Heart left ventricle (tissue), 16 donors: ENCODE data around the gene ZBTB7B. TPM values are rescaled to one million over a fixed set of nuclear protein-coding genes. Genes with fewer than 3 reads are reported as not detected.
A peak's percentile ranks its signal among the peaks of the same experiment; 100 is the strongest.

Source experiments
- ATAC-seq, 4 donors: fragments of 200-7000 bp; cut with Tn5 transposase; one replicate each; pipeline ENCODE4 v1.9.1; 2020 to 2022; ENCODE audit warnings: moderate library complexity in 4 of 4, mild to moderate bottlenecking in 3 of 4, moderate number of reproducible peaks in 1 of 4
- DNase-seq, 5 donors: peaks; one replicate each; pipeline ENCODE4 v3.0.0-alpha.2; 2020
- H3K27ac ChIP-seq, 12 donors: fragments of 200-600 bp; sonication (generic) in 4 of 12; one replicate each; pipeline versions ENCODE4 v1.5.0 to v1.8.0; 2016 to 2022; ENCODE audit warnings: mild to moderate bottlenecking in 2 of 12
- H3K27me3 ChIP-seq, 9 donors: fragments of 200-600 bp; sonication (generic) in 2 of 9; one replicate each; pipeline versions ENCODE4 v1.5.1 to v1.8.0; 2016 to 2022; ENCODE audit warnings: mild to moderate bottlenecking in 3 of 9
- H3K36me3 ChIP-seq, 9 donors: fragments of 200-600 bp; sonication (generic) in 2 of 9; one replicate each; pipeline versions ENCODE4 v1.5.0 to v1.8.0; 2018 to 2022; ENCODE audit warnings: mild to moderate bottlenecking in 2 of 9
- H3K4me1 ChIP-seq, 12 donors: fragments of 200-600 bp; sonication (generic) in 4 of 12; one replicate each; pipeline versions ENCODE4 v1.5.0 to v1.8.0; 2016 to 2022; ENCODE audit warnings: mild to moderate bottlenecking in 3 of 12
- H3K4me3 ChIP-seq, 12 donors: fragments of 200-600 bp; sonication (generic) in 4 of 12; one replicate each; pipeline versions ENCODE4 v1.5.0 to v1.8.0; 2017 to 2022; ENCODE audit warnings: mild to moderate bottlenecking in 9 of 12, moderate library complexity in 4 of 12
- H3K9me3 ChIP-seq, 12 donors: fragments of 200-600 bp; sonication (generic) in 4 of 12; one replicate each; pipeline versions ENCODE4 v1.5.0 to v1.8.0; 2016 to 2022; ENCODE audit warnings: mild to moderate bottlenecking in 1 of 12
- POLR2A ChIP-seq, 2 donors: fragments of 450-650 bp; IDR thresholded peaks; one replicate each; pipeline ENCODE4 v1.6.1; 2017; ENCODE audit warnings: antibody characterized with exemption in 2 of 2, mild to moderate bottlenecking in 2 of 2, moderate library complexity in 2 of 2
- WGBS, 4 donors: extraction: QIAGEN DNeasy Blood & Tissue Kit in 2 of 4; methylation state at CpG; one replicate each; pipeline versions ENCODE4 v1.1.5 to v1.1.7; 2013 to 2018; 5-methylcytosine and 5-hydroxymethylcytosine counted together
- intact Hi-C, 10 donors: fragments of 100-400 bp; cut with DNase I; formaldehyde crosslinking; loops; one replicate each; pipeline versions ENCODE4 v1.11.1 to v1.14.2; 2022
- polyA plus RNA-seq, 2 donors: library from polyadenylated mRNA; stranded (reverse); fragments of 200-250 nt; gene quantifications; one replicate each; pipeline ENCODE4 v1.2.3, GENCODE V29; 2013
- total RNA-seq, 9 donors: library from RNA; depleted of rRNA in 2 of 9; stranded (reverse); fragments of >200 nt in 2 of 9; fragmentation: NEBNext Ultra II Directional in 3 of 9; extraction: Animal tissue kit (Norgen Biotek cat#: 25700) in 3 of 9; gene quantifications; one replicate each; pipeline versions ENCODE4 v1.1.0 to v1.2.4, GENCODE V29; 2016 to 2023
- TF ChIP-seq, protein P1 (sequence below), 12 donors: fragments of 200-600 bp; sonication (generic) in 4 of 12; IDR thresholded peaks; one replicate each; pipeline versions ENCODE4 v1.5.0 to v1.8.0; 2018 to 2022; ENCODE audit warnings: antibody characterized with exemption in 12 of 12, mild to moderate bottlenecking in 5 of 12
- donor health status: ischemic (EF 13 %, LVEDD 7.1; RV severe dilation, severe dysfunction).
- donor health status: healthy with polysubstance abuse.
- donor health status: DM: no; HTN: yes; CAD: no.
- donor health status: DM: no; HTN: no; CAD: no.
- donor health status: ischemic (EF 25% LVEDD 6.9; RV normal size, moderate dysfunction).
- donor health status: ischemic (EF 25% LVEDD 5.7; RV mildly dilated, moderate dysfunction).
- donor health status: healthy.
- donor health status: DM: yes; HTN: yes; CAD: no.
- donor health status: ischemic (EF 35%, LVEDD 5.7; RV mildly dilated, moderate dysfunction).
- donor health status: nonischemic (EF 11% LVEDD 7.7; RV severe dilation, severe dysfunction).
- donor health status: DM: yes; HTN: yes; CAD: no.
- donor health status: PGD.
- donor health status: ischemic (EF 29% LVEDD 5.4; RV normal size, mild dysfunction).
- donor health status: nonischemic (EF 23%, LVEDD 6.1; RV moderate dilation, normal function).

ZBTB7B gene
- total and polyA plus RNA-seq, 11 donors = 29.5 to 103 (median 46.6) TPM

DNA sequence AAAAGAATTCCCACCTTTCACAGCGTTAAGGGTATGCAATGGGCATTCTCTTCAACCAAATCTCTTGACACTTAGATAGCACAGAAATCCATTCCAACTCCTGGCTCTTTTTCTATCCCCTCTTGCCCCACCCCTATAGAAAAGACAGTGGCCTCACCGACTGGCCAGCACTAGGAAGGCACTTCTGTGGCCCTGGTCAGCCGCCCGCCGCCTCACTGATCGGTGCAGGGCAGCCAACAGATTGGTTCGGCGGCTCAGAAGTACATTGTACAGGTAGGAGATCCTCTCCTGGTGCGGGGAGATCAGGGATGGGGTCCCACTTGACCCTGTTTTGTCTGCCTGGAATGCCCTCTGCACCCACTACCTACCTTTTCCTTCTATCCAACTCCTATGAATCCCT is 21.7 kb downstream of the ZBTB7B start:
- Histone ChIP-seq H3K36me3 (no peaks in the 10 kb centered on the region), H3K4me3 (no peak overlapping the region), H3K27ac (no peak overlapping the region), H3K27me3 (no peaks in the 10 kb centered on the region), H3K9me3 (no peaks in the 10 kb centered on the region), H3K4me1 (peaks cover 0 to 9% (median 0%) of the 10 kb centered on the region in 12 donors)
- TF ChIP-seq, protein P1, sequence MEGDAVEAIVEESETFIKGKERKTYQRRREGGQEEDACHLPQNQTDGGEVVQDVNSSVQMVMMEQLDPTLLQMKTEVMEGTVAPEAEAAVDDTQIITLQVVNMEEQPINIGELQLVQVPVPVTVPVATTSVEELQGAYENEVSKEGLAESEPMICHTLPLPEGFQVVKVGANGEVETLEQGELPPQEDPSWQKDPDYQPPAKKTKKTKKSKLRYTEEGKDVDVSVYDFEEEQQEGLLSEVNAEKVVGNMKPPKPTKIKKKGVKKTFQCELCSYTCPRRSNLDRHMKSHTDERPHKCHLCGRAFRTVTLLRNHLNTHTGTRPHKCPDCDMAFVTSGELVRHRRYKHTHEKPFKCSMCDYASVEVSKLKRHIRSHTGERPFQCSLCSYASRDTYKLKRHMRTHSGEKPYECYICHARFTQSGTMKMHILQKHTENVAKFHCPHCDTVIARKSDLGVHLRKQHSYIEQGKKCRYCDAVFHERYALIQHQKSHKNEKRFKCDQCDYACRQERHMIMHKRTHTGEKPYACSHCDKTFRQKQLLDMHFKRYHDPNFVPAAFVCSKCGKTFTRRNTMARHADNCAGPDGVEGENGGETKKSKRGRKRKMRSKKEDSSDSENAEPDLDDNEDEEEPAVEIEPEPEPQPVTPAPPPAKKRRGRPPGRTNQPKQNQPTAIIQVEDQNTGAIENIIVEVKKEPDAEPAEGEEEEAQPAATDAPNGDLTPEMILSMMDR (IDR thresholded peaks at IDR 0.05) = no peak
- no peak for TF ChIP-seq POLR2A (IDR thresholded peaks at IDR 0.05)
- intact Hi-C loops = no loop called here
- DNase-seq (no peak), ATAC-seq (no peak)
- WGBS, 4 donors = 86 to 90% (median 89%) methylated on average over 9 of the region's 9 CpGs

DNA sequence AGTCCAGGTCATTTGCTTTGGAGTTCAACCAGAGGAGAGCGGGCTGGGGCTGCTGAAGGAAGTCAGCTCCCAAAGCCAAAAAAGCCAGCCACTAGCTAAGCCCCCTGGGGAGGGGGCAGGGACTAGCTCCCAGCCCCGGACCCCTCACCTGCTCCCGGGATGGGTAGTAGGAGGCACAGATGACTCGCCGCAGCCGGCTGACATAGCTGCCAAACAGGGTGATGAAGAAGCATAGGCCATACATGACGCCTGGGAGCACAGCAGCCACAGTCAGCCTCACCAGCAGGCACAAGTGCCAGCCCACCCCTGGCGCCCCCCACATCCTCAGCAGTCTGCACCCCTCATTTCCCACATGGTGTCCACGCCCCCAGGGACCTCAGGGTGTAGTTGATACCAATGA is 23.6 kb downstream of the ZBTB7B start:
- ATAC-seq = no peak

DNA sequence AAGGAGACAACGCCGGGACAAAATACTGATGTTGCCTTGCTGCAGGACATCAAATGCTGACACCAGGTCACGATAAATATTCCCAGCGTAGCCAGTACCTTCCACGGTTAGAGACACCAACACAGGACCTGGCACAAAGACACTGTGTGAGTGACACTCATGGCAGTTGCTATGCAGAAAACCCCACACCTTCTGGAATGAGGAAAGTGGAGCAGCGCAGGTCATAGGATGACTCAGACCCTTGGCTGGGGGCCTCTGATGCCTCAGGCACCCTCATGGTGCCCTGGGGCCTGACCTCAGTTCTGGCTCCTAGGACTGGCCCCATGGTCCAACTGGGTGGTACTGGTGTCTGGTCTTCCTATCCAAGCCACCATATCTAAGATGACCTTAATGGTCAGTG is 24.0 kb downstream of the ZBTB7B start:
- H3K9me3 ChIP-seq = no peaks in the 10 kb centered on the region
- no peaks in the 10 kb centered on the region for H3K36me3 ChIP-seq
- 86 to 100% (median 90%) methylated on average over 2 to 6 of the region's 6 CpGs for WGBS, 4 donors
- no peak overlapping the region for H3K4me3 ChIP-seq
- peaks cover 0 to 9% (median 0%) of the 10 kb centered on the region in 12 donors for H3K4me1 ChIP-seq
- no peak for ATAC-seq
- intact Hi-C loops = no loop called here
- DNase-seq = no peak
- no peak overlapping the region for H3K27ac ChIP-seq
- H3K27me3 ChIP-seq = no peaks in the 10 kb centered on the region
- no peak for TF ChIP-seq POLR2A (IDR thresholded peaks at IDR 0.05)
- TF ChIP-seq, protein P1 (IDR thresholded peaks at IDR 0.05) = no peak

More for the DNA sequence above, 23.6 kb downstream of the ZBTB7B start:
- 69 to 73% (median 70%) methylated on average over 6 to 9 of the region's 9 CpGs for WGBS, 4 donors
- H3K27me3 ChIP-seq = no peaks in the 10 kb centered on the region
- H3K36me3 ChIP-seq = no peaks in the 10 kb centered on the region
- no peak overlapping the region for H3K4me3 ChIP-seq
- intact Hi-C loops = no loop called here
- H3K27ac ChIP-seq = no peak overlapping the region
- H3K4me1 ChIP-seq = peaks cover 0 to 9% (median 0%) of the 10 kb centered on the region in 12 donors
- TF ChIP-seq, protein P1 (IDR thresholded peaks at IDR 0.05) = no peak
- TF ChIP-seq POLR2A (IDR thresholded peaks at IDR 0.05) = no peak
- H3K9me3 ChIP-seq = no peaks in the 10 kb centered on the region
- no peak for DNase-seq

DNA sequence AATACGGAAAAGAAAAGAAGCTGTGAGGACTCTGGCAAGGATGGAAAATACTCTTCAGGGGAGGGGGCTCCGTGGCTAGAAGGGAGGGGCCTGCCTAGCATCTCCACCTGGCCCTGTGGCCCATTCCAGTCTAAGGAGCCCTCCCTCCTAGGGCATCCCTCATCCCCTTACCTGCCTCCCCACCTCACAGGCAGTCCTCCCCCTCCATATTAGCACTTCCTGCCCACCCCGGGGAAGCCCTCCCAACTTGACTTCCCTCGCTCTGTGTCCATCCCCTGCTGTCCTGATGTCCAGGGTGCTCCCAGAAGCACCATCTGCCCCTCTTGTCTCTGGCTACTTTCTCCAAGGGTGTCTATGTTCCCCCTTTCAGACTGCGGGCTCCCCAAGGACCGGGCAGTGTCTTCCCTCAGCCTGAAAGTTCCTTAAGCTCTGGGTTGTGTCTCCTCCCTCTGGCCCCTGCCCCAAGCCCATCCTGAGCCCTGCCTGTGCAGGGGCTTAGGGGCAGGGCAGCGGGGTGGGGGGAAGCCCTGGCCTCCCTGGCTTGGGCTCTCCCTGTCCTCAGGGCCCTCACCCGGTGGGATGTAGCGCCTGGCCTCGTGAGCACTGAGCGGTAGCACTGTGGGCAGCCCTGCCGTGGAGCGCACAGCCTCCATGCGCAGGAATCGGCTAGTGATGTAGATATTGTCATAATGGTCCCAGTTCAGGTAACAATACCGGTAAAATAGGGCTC is 27.1 kb downstream of the ZBTB7B start:
- no peak overlapping the region for H3K27ac ChIP-seq
- intact Hi-C loops = no loop called here
- no peaks in the 10 kb centered on the region for H3K9me3 ChIP-seq
- DNase-seq (no peak), ATAC-seq (peak in 1 of 4 donors; percentile 37)
- no peak for TF ChIP-seq POLR2A (IDR thresholded peaks at IDR 0.05)
- TF ChIP-seq, protein P1 (IDR thresholded peaks at IDR 0.05) = no peak
- H3K4me1 ChIP-seq = peaks cover 0 to 4% (median 0%) of the 10 kb centered on the region in 12 donors
- H3K36me3 ChIP-seq = no peaks in the 10 kb centered on the region
- H3K27me3 ChIP-seq = no peaks in the 10 kb centered on the region
- 79 to 92% (median 85%) methylated on average over 11 to 16 of the region's 16 CpGs for WGBS, 4 donors
- H3K4me3 ChIP-seq = no peak overlapping the region
